Prostate gland (tissue), 2 donors: ENCODE measurements around the gene MUSK.

Experiments
- CTCF ChIP-seq, 4 experiments: fragments of 200-600 bp in 2 of 4; fragments of 450-650 bp in 2 of 4; sonication (generic) in 2 of 4; IDR thresholded peaks; 1 replicate in 3 of 4; 2 replicates in 1 of 4; pipeline ENCODE4 v1.5.1; 2016 to 2019; ENCODE audit warnings: antibody characterized with exemption in 4 of 4, mild to moderate bottlenecking in 2 of 4, moderate library complexity in 2 of 4
- POLR2A ChIP-seq: fragments of 450-650 bp; IDR thresholded peaks from one replicate; pipeline ENCODE4 v1.6.1; 2016; ENCODE audit warnings: antibody characterized with exemption, mild to moderate bottlenecking
- POLR2AphosphoS5 ChIP-seq: sonication (generic); formaldehyde crosslinking; IDR thresholded peaks from one replicate; pipeline ENCODE4 v1.6.1; 2017; ENCODE audit warnings: antibody characterized with exemption

- TF ChIP-seq CTCF (IDR thresholded peaks at IDR 0.05) (no peak), POLR2A (no peak), POLR2AphosphoS5 (no peak)
These were observed 97.3 kb downstream of the MUSK start for GRCh38 chr9:110765926-110766325.
